ENCODE results near the gene TCAP. TPM values are rescaled to one million over a fixed set of nuclear protein-coding genes. Genes with fewer than 3 reads are reported as not detected.
"Not testable (repeated sequence)": the region's sequence is repeated elsewhere in the genome, so short reads cannot be mapped to it uniquely, and the experiment has no call there.

Gene TCAP
- total RNA-seq, 1 donor from 2014 or later: 5.3 TPM

DNA sequence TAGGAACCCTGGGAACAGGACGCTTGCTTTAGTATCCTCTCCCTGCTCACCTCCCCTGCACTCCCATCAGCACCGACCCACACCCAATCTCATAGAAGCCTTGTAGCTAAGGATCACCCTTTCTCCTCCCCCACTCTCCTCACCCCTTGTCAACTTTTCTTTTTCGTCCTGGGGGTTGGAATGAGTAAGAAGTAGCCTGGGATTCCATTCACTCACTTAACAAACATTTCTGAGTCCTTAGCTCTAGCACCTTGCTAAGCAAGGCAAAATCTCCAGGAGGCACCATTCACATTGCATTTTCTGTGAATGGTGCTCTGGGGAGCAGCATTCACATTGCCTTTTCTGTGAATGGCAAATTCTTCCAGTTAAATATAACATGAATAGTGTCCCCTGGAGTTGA, 23.8 kb downstream of the TCAP start:
- Histone ChIP-seq H3K36me3 (peaks cover 9% of the 10 kb centered on the region), H3K27ac (no peak overlapping the region), H3K4me1 (peaks cover 16% of the 10 kb centered on the region), H3K9me3 (no peaks in the 10 kb centered on the region), H3K27me3 (no peaks in the 10 kb centered on the region), H3K4me3 (no peak overlapping the region)
- no peak for DNase-seq
- no peak for ATAC-seq
- intact Hi-C loops (cut with DNase I): no loop called here
- TF ChIP-seq, protein P1, sequence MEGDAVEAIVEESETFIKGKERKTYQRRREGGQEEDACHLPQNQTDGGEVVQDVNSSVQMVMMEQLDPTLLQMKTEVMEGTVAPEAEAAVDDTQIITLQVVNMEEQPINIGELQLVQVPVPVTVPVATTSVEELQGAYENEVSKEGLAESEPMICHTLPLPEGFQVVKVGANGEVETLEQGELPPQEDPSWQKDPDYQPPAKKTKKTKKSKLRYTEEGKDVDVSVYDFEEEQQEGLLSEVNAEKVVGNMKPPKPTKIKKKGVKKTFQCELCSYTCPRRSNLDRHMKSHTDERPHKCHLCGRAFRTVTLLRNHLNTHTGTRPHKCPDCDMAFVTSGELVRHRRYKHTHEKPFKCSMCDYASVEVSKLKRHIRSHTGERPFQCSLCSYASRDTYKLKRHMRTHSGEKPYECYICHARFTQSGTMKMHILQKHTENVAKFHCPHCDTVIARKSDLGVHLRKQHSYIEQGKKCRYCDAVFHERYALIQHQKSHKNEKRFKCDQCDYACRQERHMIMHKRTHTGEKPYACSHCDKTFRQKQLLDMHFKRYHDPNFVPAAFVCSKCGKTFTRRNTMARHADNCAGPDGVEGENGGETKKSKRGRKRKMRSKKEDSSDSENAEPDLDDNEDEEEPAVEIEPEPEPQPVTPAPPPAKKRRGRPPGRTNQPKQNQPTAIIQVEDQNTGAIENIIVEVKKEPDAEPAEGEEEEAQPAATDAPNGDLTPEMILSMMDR (IDR thresholded peaks at IDR 0.05): no peak

DNA sequence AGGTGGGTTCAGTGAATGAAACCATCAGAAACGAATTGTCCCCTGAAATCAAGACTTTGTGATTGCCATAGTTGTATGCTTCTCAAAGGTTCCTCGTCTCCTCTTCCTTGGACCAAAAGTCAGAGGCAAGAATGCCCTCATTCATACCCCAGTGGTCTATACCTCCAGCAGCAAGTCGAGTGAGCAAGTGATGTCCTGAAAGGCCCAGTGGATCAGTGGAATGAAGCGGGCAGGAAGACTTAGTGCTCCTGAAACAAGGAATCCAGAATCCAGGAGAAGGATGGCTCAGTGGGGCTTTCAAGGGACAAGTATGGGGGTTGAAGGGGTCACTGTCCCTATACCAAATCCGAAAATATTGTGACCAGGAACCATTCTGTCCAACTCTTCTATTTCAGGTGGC, 29.4 kb downstream of the TCAP start:
- no peak overlapping the region for H3K4me3 ChIP-seq
- DNase-seq (no peak), ATAC-seq (no peak)
- no peak overlapping the region for H3K27ac ChIP-seq
- intact Hi-C loops (cut with DNase I): no loop called here
- TF ChIP-seq, protein P1 (IDR thresholded peaks at IDR 0.05): no peak
- H3K4me1 ChIP-seq: peaks cover 5% of the 10 kb centered on the region
- H3K36me3 ChIP-seq: no peaks in the 10 kb centered on the region
- no peaks in the 10 kb centered on the region for H3K27me3 ChIP-seq
- H3K9me3 ChIP-seq: no peaks in the 10 kb centered on the region

DNA sequence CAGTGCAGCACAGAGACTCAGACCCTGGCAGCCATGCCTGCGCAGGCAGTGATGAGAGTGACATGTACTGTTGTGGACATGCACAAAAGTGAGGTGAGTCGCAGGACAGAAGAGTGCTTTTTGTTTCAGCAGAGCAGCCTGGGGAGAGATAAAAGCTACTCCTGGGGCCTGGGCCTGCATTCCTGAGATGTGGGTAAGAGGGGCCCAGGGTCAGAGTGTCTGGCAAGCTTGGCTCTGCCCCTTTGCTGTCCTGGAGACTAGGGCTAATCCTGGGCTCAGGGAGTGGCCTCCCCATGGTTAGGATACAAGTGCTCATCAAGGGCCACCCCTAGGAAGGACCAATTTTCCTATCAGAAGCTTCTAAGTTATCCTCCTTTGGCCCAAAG, 29.9 kb downstream of the TCAP start:
- no peak for ATAC-seq
- peak; percentile 23 for DNase-seq
- Histone ChIP-seq H3K27me3 (no peaks in the 10 kb centered on the region), H3K4me1 (peaks cover 5% of the 10 kb centered on the region), H3K27ac (no peak overlapping the region), H3K9me3 (no peaks in the 10 kb centered on the region), H3K4me3 (no peak overlapping the region), H3K36me3 (no peaks in the 10 kb centered on the region)
- TF ChIP-seq, protein P1 (IDR thresholded peaks at IDR 0.05): no peak
- intact Hi-C loops (cut with DNase I): no loop called here

DNA sequence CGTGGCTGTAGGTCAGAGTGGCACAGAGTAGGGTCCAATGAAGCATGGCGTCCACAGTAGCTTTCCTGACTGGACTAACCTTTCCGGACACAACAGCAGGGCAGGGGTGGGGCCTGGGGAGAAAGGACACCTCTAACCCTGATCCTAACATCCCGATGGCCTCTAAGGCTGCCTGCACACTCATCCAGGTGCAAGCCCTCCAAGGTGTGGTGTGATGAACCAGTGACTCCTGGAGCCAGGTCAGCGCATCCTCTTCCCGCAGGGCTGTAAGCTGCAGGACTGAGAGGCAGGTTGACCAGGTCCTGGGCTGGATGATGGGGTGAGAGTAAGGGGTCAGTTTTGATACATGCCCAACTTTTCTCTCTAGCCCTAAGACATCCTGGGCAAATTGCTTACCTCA, 31.6 kb downstream of the TCAP start:
- ATAC-seq (no peak), DNase-seq (peak; percentile 46)
- no peaks in the 10 kb centered on the region for H3K27me3 ChIP-seq
- H3K27ac ChIP-seq: no peak overlapping the region
- peaks cover 11% of the 10 kb centered on the region for H3K4me1 ChIP-seq
- H3K9me3 ChIP-seq: no peaks in the 10 kb centered on the region
- no peak overlapping the region for H3K4me3 ChIP-seq
- TF ChIP-seq, protein P1 (IDR thresholded peaks at IDR 0.05): no peak
- H3K36me3 ChIP-seq: no peaks in the 10 kb centered on the region
- intact Hi-C loops (cut with DNase I): no loop called here

DNA sequence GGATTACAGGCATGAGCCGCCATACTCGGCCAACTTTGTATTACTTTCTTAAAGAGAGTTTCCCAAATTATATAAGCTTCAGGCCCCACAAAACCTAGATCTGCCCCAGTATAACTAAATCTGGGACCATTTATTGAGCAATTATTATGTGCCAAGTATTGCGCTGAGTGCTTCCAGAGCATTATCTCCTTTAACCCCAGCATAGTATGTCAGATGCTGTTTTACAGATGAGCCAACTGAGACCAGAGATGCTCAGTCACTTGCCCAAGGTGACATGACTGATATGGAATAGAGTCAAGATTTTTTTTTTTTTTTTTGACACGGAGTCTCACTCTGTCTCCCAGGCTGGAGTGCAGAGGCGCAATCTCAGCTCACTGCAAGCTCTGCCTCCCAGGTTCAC, 32.8 kb downstream of the TCAP start:
- TF ChIP-seq, protein P1 (IDR thresholded peaks at IDR 0.05): no peak
- Histone ChIP-seq H3K4me3 (no peak overlapping the region), H3K4me1 (peaks cover 17% of the 10 kb centered on the region), H3K27me3 (no peaks in the 10 kb centered on the region), H3K27ac (no peak overlapping the region), H3K9me3 (no peaks in the 10 kb centered on the region), H3K36me3 (no peaks in the 10 kb centered on the region)
- no peak for ATAC-seq
- DNase-seq: no peak
- intact Hi-C loops (cut with DNase I): no loop called here

DNA sequence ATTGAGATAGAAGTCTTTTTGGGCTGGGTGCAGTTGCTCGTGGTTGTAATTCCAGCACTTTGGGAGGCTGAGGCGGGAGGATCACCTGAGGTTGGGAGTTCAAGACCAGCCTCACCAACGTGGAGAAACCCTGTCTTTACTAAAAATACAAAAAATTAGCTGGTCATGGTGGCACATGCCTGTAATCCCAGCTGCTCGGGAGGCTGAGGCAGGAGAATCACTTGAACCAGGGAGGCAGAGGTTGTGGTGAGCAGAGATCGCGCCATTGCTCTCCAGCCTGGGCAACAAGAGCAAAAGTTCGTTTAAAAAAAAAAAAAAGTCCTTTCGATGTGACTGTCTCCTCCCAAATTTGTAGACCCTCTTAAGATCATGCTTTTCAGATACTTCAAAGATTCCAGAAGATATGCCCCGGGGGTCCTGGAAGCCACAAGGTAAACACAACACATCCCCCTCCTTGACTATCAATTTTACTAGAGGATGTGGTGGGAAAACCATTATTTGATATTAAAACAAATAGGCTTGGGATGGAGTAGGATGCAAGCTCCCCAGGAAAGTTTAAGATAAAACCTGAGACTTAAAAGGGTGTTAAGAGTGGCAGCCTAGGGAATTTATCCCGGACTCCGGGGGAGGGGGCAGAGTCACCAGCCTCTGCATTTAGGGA, 34.1 kb downstream of the TCAP start:
- H3K4me1 ChIP-seq: peaks cover 28% of the 10 kb centered on the region
- intact Hi-C loops (cut with DNase I); H3K9me3 ChIP-seq; DNase-seq; H3K36me3 ChIP-seq; ATAC-seq; H3K27me3 ChIP-seq: not testable (repeated sequence)
- peak overlapping the region; percentile 71 for H3K4me3 ChIP-seq
- peak overlapping the region; percentile 76 for H3K27ac ChIP-seq

All from upper lobe of right lung (tissue), 1 donor.